KOPT-K1 (cell line): ENCODE results near the gene CCNJ.
"Not testable (repeated sequence)": the region's sequence is repeated elsewhere in the genome, so short reads cannot be mapped to it uniquely, and the experiment has no call there.

Experiments used
- H3K27ac ChIP-seq: fragments of 200-600 bp; sonication (generic); 2 replicates; pipeline ENCODE4 v1.5.1; 2016; ENCODE audit warnings: antibody characterized with exemption, mild to moderate bottlenecking, low read depth, low read length; ENCODE audit not compliant: poor library complexity, severe bottlenecking
- H3K36me3 ChIP-seq: fragments of 200-600 bp; sonication (generic); 2 replicates; pipeline ENCODE4 v1.5.1; 2017; ENCODE audit warnings: antibody characterized with exemption, mild to moderate bottlenecking, low read length, moderate library complexity; ENCODE audit not compliant: insufficient read depth
- H3K9me3 ChIP-seq: fragments of 200-600 bp; sonication (generic); 2 replicates; pipeline ENCODE4 v1.5.1; 2017; ENCODE audit warnings: antibody characterized with exemption, low read length, mild to moderate bottlenecking; ENCODE audit not compliant: insufficient read depth, poor library complexity, severe bottlenecking

CCNJ gene

GRCh38 chr10:96043033-96043892 is at the start of gene CCNJ:
TSS of gene CCNJ (plus strand) at chr10:96043583. CDS start at chr10:96044394, 811 bp downstream.
- H3K9me3 ChIP-seq, result no peaks in the 10 kb centered on the region
- H3K27ac ChIP-seq, result peak within 1 kb of the TSS; percentile 76

GRCh38 chr10:95994376-95994775 is 49.0 kb upstream of the CCNJ start:
- H3K9me3 ChIP-seq, H3K27ac ChIP-seq, H3K36me3 ChIP-seq: not testable (repeated sequence)

More at GRCh38 chr10:96043033-96043892, at the start of gene CCNJ:
- H3K36me3 ChIP-seq, result peaks cover 27% of the 10 kb centered on the region

GRCh38 chr10:95998255-95998784 is 45.1 kb upstream of the CCNJ start:
- Histone ChIP-seq H3K9me3 (no peaks in the 10 kb centered on the region), H3K36me3 (no peaks in the 10 kb centered on the region), H3K27ac (no peak overlapping the region)

GRCh38 chr10:96013956-96014355 is 29.4 kb upstream of the CCNJ start:
- Histone ChIP-seq H3K27ac (no peak overlapping the region), H3K36me3 (no peaks in the 10 kb centered on the region), H3K9me3 (no peaks in the 10 kb centered on the region)

- Histone ChIP-seq H3K27ac (no peak overlapping the region), H3K9me3 (no peaks in the 10 kb centered on the region), H3K36me3 (no peaks in the 10 kb centered on the region)
Measured at GRCh38 chr10:96014473-96015102, 28.8 kb upstream of the CCNJ start.

GRCh38 chr10:96017191-96017687 is 26.1 kb upstream of the CCNJ start:
- no peaks in the 10 kb centered on the region for H3K9me3 ChIP-seq
- no peaks in the 10 kb centered on the region for H3K36me3 ChIP-seq
- H3K27ac ChIP-seq, result no peak overlapping the region

GRCh38 chr10:96021332-96021731 is 22.1 kb upstream of the CCNJ start:
- Histone ChIP-seq H3K36me3 (no peaks in the 10 kb centered on the region), H3K9me3 (no peaks in the 10 kb centered on the region), H3K27ac (no peak overlapping the region)

- no peaks in the 10 kb centered on the region for H3K36me3 ChIP-seq
Measured at GRCh38 chr10:96022739-96023138, 20.6 kb upstream of the CCNJ start.

GRCh38 chr10:96023168-96023567 is 20.2 kb upstream of the CCNJ start:
- no peaks in the 10 kb centered on the region for H3K9me3 ChIP-seq
- H3K27ac ChIP-seq, result no peak overlapping the region
- H3K36me3 ChIP-seq, result no peaks in the 10 kb centered on the region

More at GRCh38 chr10:96022739-96023138, 20.6 kb upstream of the CCNJ start:
- H3K9me3 ChIP-seq, result no peaks in the 10 kb centered on the region
- no peak overlapping the region for H3K27ac ChIP-seq

GRCh38 chr10:96025566-96025965 is 17.8 kb upstream of the CCNJ start:
- no peaks in the 10 kb centered on the region for H3K36me3 ChIP-seq
- no peaks in the 10 kb centered on the region for H3K9me3 ChIP-seq
- H3K27ac ChIP-seq, result no peak overlapping the region

GRCh38 chr10:96034625-96035024 is 8.8 kb upstream of the CCNJ start:
- H3K9me3 ChIP-seq, result no peaks in the 10 kb centered on the region
- H3K27ac ChIP-seq, result no peak overlapping the region
- no peaks in the 10 kb centered on the region for H3K36me3 ChIP-seq

- H3K9me3 ChIP-seq, result no peaks in the 10 kb centered on the region
- no peak overlapping the region for H3K27ac ChIP-seq
- no peaks in the 10 kb centered on the region for H3K36me3 ChIP-seq
Measured at GRCh38 chr10:96038476-96039387, 4.7 kb upstream of the CCNJ start.

GRCh38 chr10:96041146-96041545 is 2.2 kb upstream of the CCNJ start:
- Histone ChIP-seq H3K27ac (no peak overlapping the region), H3K9me3 (no peaks in the 10 kb centered on the region), H3K36me3 (peaks cover 6% of the 10 kb centered on the region)

GRCh38 chr10:96043893-96044715 is 721 bp downstream of the CCNJ start:
- Histone ChIP-seq H3K27ac (peak overlapping the region; percentile 76), H3K36me3 (peaks cover 35% of the 10 kb centered on the region), H3K9me3 (no peaks in the 10 kb centered on the region)
